ENCODE data around the gene NMNAT2. TPM values are rescaled to one million over a fixed set of nuclear protein-coding genes. Genes with fewer than 3 reads are reported as not detected.

Gene NMNAT2
- total and polyA plus RNA-seq, 2 experiments from 2014 or later: 3.6 to 10.0 TPM

DNA sequence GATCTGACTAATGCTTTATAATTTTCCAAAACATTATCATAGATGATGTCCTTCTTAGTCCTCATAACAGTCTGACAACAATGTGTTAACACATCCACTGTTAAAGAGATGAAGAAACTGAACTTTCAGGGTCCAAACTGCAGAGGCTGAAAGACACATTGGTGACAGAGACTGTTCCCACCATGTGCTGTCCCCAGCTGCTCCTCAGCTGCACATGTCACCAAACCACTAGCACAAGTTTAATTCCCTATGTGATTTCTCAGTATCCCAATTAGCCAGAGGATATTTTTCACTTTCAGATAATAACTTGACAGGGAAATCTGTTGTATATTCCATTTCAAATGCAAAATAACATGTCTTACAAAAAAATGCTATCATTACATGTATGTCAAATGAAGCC lies 207.5 kb downstream of the NMNAT2 start (continued):
- TF ChIP-seq, protein P1, sequence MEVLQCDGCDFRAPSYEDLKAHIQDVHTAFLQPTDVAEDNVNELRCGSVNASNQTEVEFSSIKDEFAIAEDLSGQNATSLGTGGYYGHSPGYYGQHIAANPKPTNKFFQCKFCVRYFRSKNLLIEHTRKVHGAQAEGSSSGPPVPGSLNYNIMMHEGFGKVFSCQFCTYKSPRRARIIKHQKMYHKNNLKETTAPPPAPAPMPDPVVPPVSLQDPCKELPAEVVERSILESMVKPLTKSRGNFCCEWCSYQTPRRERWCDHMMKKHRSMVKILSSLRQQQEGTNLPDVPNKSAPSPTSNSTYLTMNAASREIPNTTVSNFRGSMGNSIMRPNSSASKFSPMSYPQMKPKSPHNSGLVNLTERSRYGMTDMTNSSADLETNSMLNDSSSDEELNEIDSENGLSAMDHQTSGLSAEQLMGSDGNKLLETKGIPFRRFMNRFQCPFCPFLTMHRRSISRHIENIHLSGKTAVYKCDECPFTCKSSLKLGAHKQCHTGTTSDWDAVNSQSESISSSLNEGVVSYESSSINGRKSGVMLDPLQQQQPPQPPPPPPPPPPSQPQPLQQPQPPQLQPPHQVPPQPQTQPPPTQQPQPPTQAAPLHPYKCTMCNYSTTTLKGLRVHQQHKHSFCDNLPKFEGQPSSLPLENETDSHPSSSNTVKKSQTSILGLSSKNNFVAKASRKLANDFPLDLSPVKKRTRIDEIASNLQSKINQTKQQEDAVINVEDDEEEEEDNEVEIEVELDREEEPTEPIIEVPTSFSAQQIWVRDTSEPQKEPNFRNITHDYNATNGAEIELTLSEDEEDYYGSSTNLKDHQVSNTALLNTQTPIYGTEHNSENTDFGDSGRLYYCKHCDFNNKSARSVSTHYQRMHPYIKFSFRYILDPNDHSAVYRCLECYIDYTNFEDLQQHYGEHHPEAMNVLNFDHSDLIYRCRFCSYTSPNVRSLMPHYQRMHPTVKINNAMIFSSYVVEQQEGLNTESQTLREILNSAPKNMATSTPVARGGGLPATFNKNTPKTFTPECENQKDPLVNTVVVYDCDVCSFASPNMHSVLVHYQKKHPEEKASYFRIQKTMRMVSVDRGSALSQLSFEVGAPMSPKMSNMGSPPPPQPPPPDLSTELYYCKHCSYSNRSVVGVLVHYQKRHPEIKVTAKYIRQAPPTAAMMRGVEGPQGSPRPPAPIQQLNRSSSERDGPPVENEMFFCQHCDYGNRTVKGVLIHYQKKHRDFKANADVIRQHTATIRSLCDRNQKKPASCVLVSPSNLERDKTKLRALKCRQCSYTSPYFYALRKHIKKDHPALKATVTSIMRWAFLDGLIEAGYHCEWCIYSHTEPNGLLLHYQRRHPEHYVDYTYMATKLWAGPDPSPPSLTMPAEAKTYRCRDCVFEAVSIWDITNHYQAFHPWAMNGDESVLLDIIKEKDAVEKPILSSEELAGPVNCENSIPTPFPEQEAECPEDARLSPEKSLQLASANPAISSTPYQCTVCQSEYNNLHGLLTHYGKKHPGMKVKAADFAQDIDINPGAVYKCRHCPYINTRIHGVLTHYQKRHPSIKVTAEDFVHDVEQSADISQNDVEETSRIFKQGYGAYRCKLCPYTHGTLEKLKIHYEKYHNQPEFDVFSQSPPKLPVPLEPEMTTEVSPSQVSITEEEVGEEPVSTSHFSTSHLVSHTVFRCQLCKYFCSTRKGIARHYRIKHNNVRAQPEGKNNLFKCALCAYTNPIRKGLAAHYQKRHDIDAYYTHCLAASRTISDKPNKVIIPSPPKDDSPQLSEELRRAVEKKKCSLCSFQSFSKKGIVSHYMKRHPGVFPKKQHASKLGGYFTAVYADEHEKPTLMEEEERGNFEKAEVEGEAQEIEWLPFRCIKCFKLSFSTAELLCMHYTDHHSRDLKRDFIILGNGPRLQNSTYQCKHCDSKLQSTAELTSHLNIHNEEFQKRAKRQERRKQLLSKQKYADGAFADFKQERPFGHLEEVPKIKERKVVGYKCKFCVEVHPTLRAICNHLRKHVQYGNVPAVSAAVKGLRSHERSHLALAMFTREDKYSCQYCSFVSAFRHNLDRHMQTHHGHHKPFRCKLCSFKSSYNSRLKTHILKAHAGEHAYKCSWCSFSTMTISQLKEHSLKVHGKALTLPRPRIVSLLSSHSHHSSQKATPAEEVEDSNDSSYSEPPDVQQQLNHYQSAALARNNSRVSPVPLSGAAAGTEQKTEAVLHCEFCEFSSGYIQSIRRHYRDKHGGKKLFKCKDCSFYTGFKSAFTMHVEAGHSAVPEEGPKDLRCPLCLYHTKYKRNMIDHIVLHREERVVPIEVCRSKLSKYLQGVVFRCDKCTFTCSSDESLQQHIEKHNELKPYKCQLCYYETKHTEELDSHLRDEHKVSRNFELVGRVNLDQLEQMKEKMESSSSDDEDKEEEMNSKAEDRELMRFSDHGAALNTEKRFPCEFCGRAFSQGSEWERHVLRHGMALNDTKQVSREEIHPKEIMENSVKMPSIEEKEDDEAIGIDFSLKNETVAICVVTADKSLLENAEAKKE (CRISPR knock-in tag; IDR thresholded peaks at IDR 0.05): no peak
- TF ChIP-seq ZNF114 (CRISPR knock-in tag; IDR thresholded peaks at IDR 0.05): no peak

DNA sequence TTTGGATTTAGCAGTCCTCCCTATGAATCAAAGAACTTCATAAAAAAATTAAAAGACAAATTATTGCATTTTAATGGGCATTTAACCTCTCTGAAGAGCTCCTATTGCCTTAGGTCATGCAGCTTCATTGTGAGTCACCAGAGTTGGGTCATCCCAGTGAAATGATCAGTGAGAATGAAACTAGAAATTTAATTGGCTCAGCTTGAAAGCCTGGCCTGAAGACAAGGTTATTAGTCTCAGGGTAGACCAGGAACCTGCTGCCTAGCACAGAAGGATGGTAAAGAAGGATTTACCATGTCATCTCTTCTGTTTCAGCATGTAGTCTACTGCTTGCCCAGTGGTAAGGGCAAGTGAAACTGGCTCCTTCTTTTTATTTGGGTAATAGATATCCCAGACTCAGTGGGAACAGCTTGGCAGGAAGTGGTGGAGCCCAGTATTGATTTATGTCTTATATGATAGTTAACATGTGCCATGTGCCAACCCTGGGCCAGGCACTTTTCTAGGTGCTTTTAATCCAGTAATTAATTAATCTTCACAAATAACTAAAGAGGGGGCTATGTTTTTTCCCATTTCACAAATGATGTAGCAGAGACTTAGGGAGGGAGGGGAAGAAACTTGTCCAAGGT lies 208.5 kb downstream of the NMNAT2 start:
- Histone ChIP-seq H3K4me3 (no peak overlapping the region), H3F3A (replicated peaks; ENCODE audit: low read depth) (no peaks in the 10 kb centered on the region), H3K27ac (ENCODE audit: low read depth) (no peak overlapping the region), H2AFZ (no peak overlapping the region; the same call in 1 of the 2 replicates), H3K9me2 (ENCODE audit: insufficient read depth) (no peaks in the 10 kb centered on the region), H3K4me1 (ENCODE audit: insufficient read depth) (no peaks in the 10 kb centered on the region), H4K20me1 (replicated peaks; ENCODE audit: insufficient read depth) (no peaks in the 10 kb centered on the region), H3K79me2 (replicated peaks; ENCODE audit: insufficient read depth) (no peaks in the 10 kb centered on the region), H3K4me2 (no peak overlapping the region), H3K27me3 (ENCODE audit: insufficient read depth) (no peaks in the 10 kb centered on the region), H3K36me3 (ENCODE audit: insufficient read depth) (no peaks in the 10 kb centered on the region)
- H3K27me3 Mint-ChIP-seq (ENCODE audit: insufficient read depth, low read depth, poor library complexity): peaks cover 3% of the 10 kb centered on the region
- no peak for TF ChIP-seq ZNF331 (CRISPR knock-in tag; IDR thresholded peaks at IDR 0.05; ENCODE audit: low read depth)
- TF ChIP-seq POLR2AphosphoS5 (IDR thresholded peaks at IDR 0.05; ENCODE audit: low read depth): no peak
- H3K4me3 Mint-ChIP-seq: no peak overlapping the region
- H3K36me3 Mint-ChIP-seq (ENCODE audit: low read depth): no peaks in the 10 kb centered on the region
- no peak overlapping the region for H3K27ac Mint-ChIP-seq
- ATAC-seq: no peak
- H3K9me3 Mint-ChIP-seq: no peaks in the 10 kb centered on the region
- no peak for DNase-seq (ENCODE audit: low spot score)
- no peaks in the 10 kb centered on the region for H3K4me1 Mint-ChIP-seq
